Smooth muscle cell (in vitro differentiated cells): ENCODE results near the gene MAP3K2. TPM values are rescaled to one million over a fixed set of nuclear protein-coding genes. Genes with fewer than 3 reads are reported as not detected.
A peak's percentile ranks its signal among the peaks of the same experiment; 100 is the strongest.

ENCODE experiments used
- DNase-seq: peaks from one replicate; lab custom pipeline; 2025; ENCODE audit not compliant: unreplicated experiment; lab: John Stamatoyannopoulos, UW
- H2AFZ ChIP-seq: fragments of 200-600 bp; sonication (generic); 2 replicates; pipeline ENCODE4 v1.6.0; 2016; ENCODE audit warnings: antibody characterized with exemption, low read depth, mild to moderate bottlenecking
- H3F3A ChIP-seq: fragments of 200-600 bp; sonication (generic); 2 replicates; pipeline ENCODE4 v1.6.0; 2017; ENCODE audit warnings: antibody characterized with exemption, low read depth
- H3K27ac ChIP-seq: fragments of 200-600 bp; sonication (generic); 2 replicates; pipeline ENCODE4 v1.5.1; 2016; ENCODE audit warnings: low read depth, mild to moderate bottlenecking
- H3K27me3 ChIP-seq: fragments of 200-600 bp; sonication (generic); 2 replicates; pipeline ENCODE4 v1.6.1; 2016; ENCODE audit warnings: low read depth, mild to moderate bottlenecking
- H3K36me3 ChIP-seq: fragments of 200-600 bp; sonication (generic); 2 replicates; pipeline ENCODE4 v1.5.1; 2016; ENCODE audit warnings: low read depth
- H3K4me1 ChIP-seq: fragments of 200-600 bp; sonication (generic); 2 replicates; pipeline ENCODE4 v1.5.1; 2016; ENCODE audit warnings: low read depth
- H3K4me2 ChIP-seq: fragments of 200-600 bp; sonication (generic); 2 replicates; pipeline ENCODE4 v1.6.0; 2016; ENCODE audit warnings: mild to moderate bottlenecking
- H3K4me3 ChIP-seq: fragments of 200-600 bp; sonication (generic); 2 replicates; pipeline ENCODE4 v1.5.1; 2016; ENCODE audit warnings: mild to moderate bottlenecking
- H3K79me2 ChIP-seq: fragments of 200-600 bp; sonication (generic); 2 replicates; pipeline ENCODE4 v1.6.0; 2016; ENCODE audit warnings: low read depth, mild to moderate bottlenecking
- H3K9ac ChIP-seq: fragments of 200-600 bp; sonication (generic); 2 replicates; pipeline ENCODE4 v1.6.0; 2016; ENCODE audit warnings: low read depth
- H3K9me3 ChIP-seq: fragments of 200-600 bp; sonication (generic); replicated peaks from 2 replicates; pipeline ENCODE4 v1.5.1; 2016; ENCODE audit warnings: low read depth
- H4K20me1 ChIP-seq: fragments of 200-600 bp; sonication (generic); 2 replicates; pipeline ENCODE4 v1.6.0; 2016; ENCODE audit warnings: low read depth
- WGBS: methylation state at CpG from one replicate; pipeline ENCODE4 v1.1.7; 2016; ENCODE audit warnings: low lambda C conversion rate; 5-methylcytosine and 5-hydroxymethylcytosine counted together
- polyA plus RNA-seq: library from polyadenylated mRNA; unstranded; fragments of >200 nt; fragmentation: Nextera tagmentation; extraction: Ambion mirVana; gene quantifications from 2 replicates; pipeline ENCODE4 v1.2.1, GENCODE V29; 2016
- total RNA-seq: library from RNA; depleted of rRNA; stranded (reverse); fragments of >200 nt; gene quantifications from 2 replicates; pipeline ENCODE4 v1.2.3, GENCODE V29; 2014
- TF ChIP-seq, protein P1 (sequence below): fragments of 200-600 bp; sonication (generic); IDR thresholded peaks from 2 replicates; pipeline ENCODE4 v1.5.1; 2017; ENCODE audit warnings: borderline replicate concordance, mild to moderate bottlenecking, antibody characterized with exemption; ENCODE audit not compliant: insufficient read depth, poor library complexity, severe bottlenecking

Gene MAP3K2
- total and polyA plus RNA-seq, 2 experiments from 2014 or later = 39.2 to 46.7 TPM

DNA sequence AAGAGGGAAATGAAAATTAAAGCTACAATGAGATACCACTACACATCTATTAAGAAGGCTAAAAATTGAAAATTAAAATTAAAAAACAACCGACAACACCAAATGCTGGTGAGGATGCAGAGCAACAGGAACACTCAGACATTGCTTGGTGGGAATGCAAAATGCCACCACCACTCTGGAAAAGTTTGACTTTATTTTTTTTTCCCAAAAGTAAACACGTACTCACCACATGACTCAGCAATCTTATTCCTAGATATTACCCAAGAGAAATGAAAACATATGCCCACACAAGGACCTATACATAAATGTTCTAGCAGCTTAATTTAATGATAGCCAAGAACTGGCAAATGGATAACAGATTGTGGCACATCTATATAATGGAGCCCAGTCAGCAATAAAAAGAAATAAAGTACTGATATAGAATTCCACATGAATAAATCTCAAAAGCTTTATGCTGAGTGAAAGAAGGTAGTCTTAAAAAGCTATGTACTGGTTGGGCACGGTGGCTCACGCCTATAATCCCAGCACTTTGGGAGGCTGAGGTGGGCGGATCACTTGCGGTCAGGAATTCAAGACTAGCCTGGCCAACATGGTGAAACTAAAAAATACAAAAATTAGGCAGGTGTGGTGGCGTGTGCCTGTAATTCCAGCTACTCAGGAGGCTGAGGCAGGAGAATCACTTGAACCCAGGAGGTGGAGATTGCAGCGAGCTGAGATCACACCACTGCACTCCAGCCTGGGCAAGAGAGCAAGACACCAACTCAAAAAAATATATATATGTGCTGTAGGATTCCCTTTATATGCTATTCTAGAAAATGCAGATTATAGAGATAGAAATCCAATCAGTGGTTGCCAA lies 26.2 kb upstream of the MAP3K2 start:
- no peak overlapping the region for H3K4me3 ChIP-seq
- no peak for DNase-seq
- peak overlapping the region; percentile 43 for H3K4me2 ChIP-seq
- H3K4me1 ChIP-seq = peaks cover 8% of the 10 kb centered on the region
- no peaks in the 10 kb centered on the region for H3K27me3 ChIP-seq
- peaks cover 5% of the 10 kb centered on the region for H3K9me3 ChIP-seq
- H3K36me3 ChIP-seq = no peaks in the 10 kb centered on the region
- H3K9ac ChIP-seq = no peak overlapping the region
- no peaks in the 10 kb centered on the region for H3K79me2 ChIP-seq
- 56% methylated on average over 8 of the region's 8 CpGs for WGBS
- peak overlapping the region; percentile 63 for H3K27ac ChIP-seq
- no peaks in the 10 kb centered on the region for H4K20me1 ChIP-seq
- TF ChIP-seq, protein P1, sequence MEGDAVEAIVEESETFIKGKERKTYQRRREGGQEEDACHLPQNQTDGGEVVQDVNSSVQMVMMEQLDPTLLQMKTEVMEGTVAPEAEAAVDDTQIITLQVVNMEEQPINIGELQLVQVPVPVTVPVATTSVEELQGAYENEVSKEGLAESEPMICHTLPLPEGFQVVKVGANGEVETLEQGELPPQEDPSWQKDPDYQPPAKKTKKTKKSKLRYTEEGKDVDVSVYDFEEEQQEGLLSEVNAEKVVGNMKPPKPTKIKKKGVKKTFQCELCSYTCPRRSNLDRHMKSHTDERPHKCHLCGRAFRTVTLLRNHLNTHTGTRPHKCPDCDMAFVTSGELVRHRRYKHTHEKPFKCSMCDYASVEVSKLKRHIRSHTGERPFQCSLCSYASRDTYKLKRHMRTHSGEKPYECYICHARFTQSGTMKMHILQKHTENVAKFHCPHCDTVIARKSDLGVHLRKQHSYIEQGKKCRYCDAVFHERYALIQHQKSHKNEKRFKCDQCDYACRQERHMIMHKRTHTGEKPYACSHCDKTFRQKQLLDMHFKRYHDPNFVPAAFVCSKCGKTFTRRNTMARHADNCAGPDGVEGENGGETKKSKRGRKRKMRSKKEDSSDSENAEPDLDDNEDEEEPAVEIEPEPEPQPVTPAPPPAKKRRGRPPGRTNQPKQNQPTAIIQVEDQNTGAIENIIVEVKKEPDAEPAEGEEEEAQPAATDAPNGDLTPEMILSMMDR = no peak
- peaks cover 23% of the 10 kb centered on the region for H3F3A ChIP-seq
- no peak overlapping the region for H2AFZ ChIP-seq

DNA sequence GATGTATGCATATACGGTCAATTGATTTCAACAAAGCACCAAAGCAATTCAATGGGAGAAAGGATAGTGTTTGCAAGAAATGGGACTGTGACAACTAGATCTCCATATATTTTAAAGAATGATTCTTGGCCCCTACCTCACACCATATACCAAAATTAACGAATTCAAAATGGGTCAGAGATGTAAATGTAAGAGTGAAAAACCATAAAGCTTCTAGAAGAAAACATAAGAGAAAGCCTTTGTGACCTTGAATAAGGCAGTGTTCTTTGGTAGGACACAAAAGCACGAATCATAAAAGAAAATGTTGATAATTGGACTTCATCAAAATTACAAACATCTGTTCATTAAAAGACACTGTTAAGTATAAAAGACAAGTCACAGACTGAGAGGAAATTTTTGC lies 25.4 kb upstream of the MAP3K2 start:
- H4K20me1 ChIP-seq = no peaks in the 10 kb centered on the region
- peaks cover 8% of the 10 kb centered on the region for H3K4me1 ChIP-seq
- no peaks in the 10 kb centered on the region for H3K79me2 ChIP-seq
- H3K27me3 ChIP-seq = no peaks in the 10 kb centered on the region
- TF ChIP-seq, protein P1 = no peak
- DNase-seq = no peak
- no peaks in the 10 kb centered on the region for H3K36me3 ChIP-seq
- peak overlapping the region; percentile 43 for H3K4me2 ChIP-seq
- H3F3A ChIP-seq = peaks cover 26% of the 10 kb centered on the region
- H3K9me3 ChIP-seq = peaks cover 5% of the 10 kb centered on the region
- H3K4me3 ChIP-seq = no peak overlapping the region
- 93% methylated on average over 3 of the region's 3 CpGs for WGBS
- no peak overlapping the region for H3K9ac ChIP-seq
- H2AFZ ChIP-seq = no peak overlapping the region
- H3K27ac ChIP-seq = peak overlapping the region; percentile 63

DNA sequence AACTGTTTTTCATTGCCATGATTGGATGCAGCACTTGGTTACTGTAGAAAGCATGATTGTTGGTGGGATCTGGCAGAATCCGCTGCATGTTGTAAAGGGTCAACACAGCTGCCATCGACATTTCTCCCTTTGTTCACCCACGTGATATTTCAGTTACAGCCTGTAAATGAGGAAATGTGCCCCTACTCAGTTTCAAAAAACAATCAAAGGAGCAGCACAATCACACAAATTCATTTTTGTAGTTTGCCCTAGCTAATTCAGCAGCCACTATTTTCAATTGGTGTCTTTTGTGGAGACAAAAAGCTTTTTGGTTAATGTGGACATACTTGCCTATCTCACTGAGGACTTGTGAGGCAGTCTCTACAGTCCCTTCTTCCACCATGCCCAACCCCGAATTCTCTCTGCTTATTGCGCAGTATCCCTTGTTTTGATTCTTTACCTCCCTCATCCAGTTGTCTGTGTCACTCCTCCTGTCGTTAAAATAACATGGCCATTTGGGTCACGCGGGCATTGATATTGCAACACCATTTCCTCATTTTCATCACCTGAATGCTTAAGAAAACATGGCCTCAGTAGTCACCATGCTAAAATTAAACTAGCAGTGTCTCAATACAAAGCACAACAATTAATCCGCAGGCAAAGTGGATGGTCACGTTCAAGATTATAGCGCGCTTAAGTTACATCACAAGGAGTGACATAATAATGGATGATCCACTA lies 24.0 kb upstream of the MAP3K2 start:
- Histone ChIP-seq H3K36me3 (no peaks in the 10 kb centered on the region), H3K4me1 (peaks cover 9% of the 10 kb centered on the region), H3F3A (peaks cover 31% of the 10 kb centered on the region)

More for the DNA sequence above, 24.0 kb upstream of the MAP3K2 start:
- Histone ChIP-seq H3K79me2 (no peaks in the 10 kb centered on the region), H3K9me3 (peaks cover 5% of the 10 kb centered on the region), H2AFZ (no peak overlapping the region), H3K27ac (no peak overlapping the region), H3K9ac (no peak overlapping the region), H4K20me1 (no peaks in the 10 kb centered on the region), H3K4me2 (no peak overlapping the region), H3K27me3 (no peaks in the 10 kb centered on the region), H3K4me3 (no peak overlapping the region)
- TF ChIP-seq, protein P1 = no peak
- no peak for DNase-seq
- WGBS = 95% methylated on average over 12 of the region's 12 CpGs
